ENCODE measurements around the gene TMEM151B. TPM values are rescaled to one million over a fixed set of nuclear protein-coding genes. Genes with fewer than 3 reads are reported as not detected.

Gene TMEM151B
- total and polyA plus RNA-seq, 9 of the 15 experiments (the other 6 are each of a cell fraction or from before 2014, with no cell fraction given), result not detected

- TF ChIP-seq THRB (CRISPR knock-in tag; conservative IDR thresholded peaks at IDR 0.05) (peak; percentile 96; the same call in 1 of the 2 replicates), ELF2 (CRISPR knock-in tag; IDR thresholded peaks at IDR 0.05) (no peak), POLR2B (IDR thresholded peaks at IDR 0.05; ENCODE audit: low read depth, partially characterized antibody) (peak; percentile 100), HNRNPUL1 (IDR thresholded peaks at IDR 0.05; ENCODE audit: low read length) (0 out of 2 replicates have a peak, but pooled peaks have one; percentile 89), CBX2 (IDR thresholded peaks at IDR 0.05; ENCODE audit: insufficient read depth, low read length, poor library complexity, severe bottlenecking) (no peak), JUN (IDR thresholded peaks at IDR 0.05; ENCODE audit: borderline replicate concordance, low read depth, low read length) (peak; percentile 82; the same call in 1 of the 2 replicates), JUN (CRISPR knock-in tag; IDR thresholded peaks at IDR 0.05; ENCODE audit: borderline replicate concordance) (peak; percentile 91; the same call in 1 of the 2 replicates), NR0B1 (IDR thresholded peaks at IDR 0.05; ENCODE audit: partially characterized antibody) (no peak), NR1H2 (CRISPR knock-in tag; IDR thresholded peaks at IDR 0.05) (peak; percentile 76; the same call in 1 of the 2 replicates), NFIX (CRISPR knock-in tag; IDR thresholded peaks at IDR 0.05; ENCODE audit: low read depth) (no peak), MIER1 (IDR thresholded peaks at IDR 0.05; ENCODE audit: low read depth) (0 out of 2 replicates have a peak, but pooled peaks have one; percentile 28), ETV6 (IDR thresholded peaks at IDR 0.05; ENCODE audit: borderline replicate concordance in 1 of 2, low read depth in 2 of 2, low read length in 1 of 2) (no peak), ETV6 (CRISPR knock-in tag; IDR thresholded peaks at IDR 0.05; ENCODE audit: borderline replicate concordance) (peak; percentile 81; the same call in 1 of the 2 replicates), ZBTB2 (IDR thresholded peaks at IDR 0.05) (no peak; the same call in none of the 2 replicates), TCF15 (CRISPR knock-in tag; IDR thresholded peaks at IDR 0.05) (no peak), TAF9B (IDR thresholded peaks at IDR 0.05; ENCODE audit: partially characterized antibody) (peak; percentile 99), BRF1 (IDR thresholded peaks at IDR 0.05; ENCODE audit: borderline replicate concordance, extremely low read depth, insufficient read length) (no peak), GMEB1 (CRISPR knock-in tag; IDR thresholded peaks at IDR 0.05) (no peak), POLR3A (IDR thresholded peaks at IDR 0.05; ENCODE audit: borderline replicate concordance, extremely low read depth, insufficient read depth, insufficient read length) (no peak), MCM2 (IDR thresholded peaks at IDR 0.05; ENCODE audit: low read depth) (no peak), ADNP (tag; IDR thresholded peaks at IDR 0.05) (no peak), ZNF253 (CRISPR knock-in tag; conservative IDR thresholded peaks at IDR 0.05) (no peak)
These were observed 23.4 kb upstream of the TMEM151B start, which contains the start of gene HSP90AB1 (continued) for GRCh38 chr6:44246663-44247337.

Measured in K562 (cell line).